HepG2 (cell line): ENCODE results near the gene PGRMC2. TPM values are rescaled to one million over a fixed set of nuclear protein-coding genes. Genes with fewer than 3 reads are reported as not detected.

Source experiments
- ATAC-seq: fragments of 200-7000 bp; cut with Tn5 transposase; 3 replicates; pipeline ENCODE4 v1.9.1; 2020; ENCODE audit warnings: mild to moderate bottlenecking, moderate library complexity
- BruUV-seq: library from RNA; stranded (reverse); fragments of 400-500 nt; replicated peaks from 2 replicates; lab custom pipeline; 2021; lab: Mats Ljungman, UMichigan
- CTCF ChIA-PET: fragments of 300-600 bp; formaldehyde crosslinking; extraction: SDS; loops from one replicate; lab custom pipeline; 2021; ENCODE audit warnings: low total read pairs, inconsistent platforms, low intra/inter-chr PET ratio; lab: Yijun Ruan, JAX
- POLR2A ChIA-PET: fragments of 350-600 bp; sonication (Branson Sonifier 250); formaldehyde crosslinking; loops from one replicate; lab custom pipeline; 2020; ENCODE audit warnings: antibody characterized with exemption, inconsistent platforms; lab: Yijun Ruan, JAX
- DNase-seq: peaks from one replicate; pipeline ENCODE4 v3.0.0-alpha.2; 2015; ENCODE audit warnings: low spot score
- FAIRE-seq: peaks from 3 replicates; lab custom pipeline; 2011; peaks lifted over from hg19 to GRCh38; lab: Jason Lieb, UNC
- H2AFZ ChIP-seq: one replicate; pipeline ENCODE4 v1.6.1; 2011; ENCODE audit warnings: low read length, inconsistent platforms
- H3K27ac ChIP-seq: fragments of 300-600 bp; 3 replicates; pipeline ENCODE4 v1.8.0; 2011; ENCODE audit warnings: mixed run types, mild to moderate bottlenecking, mixed read lengths, low read length, inconsistent platforms; ENCODE audit not compliant: insufficient read depth; ENCODE audit errors: extremely low read length
- H3K27me3 ChIP-seq, 2 experiments: fragments of 200-600 bp in 1 of 2; 2 replicates in 1 of 2; 3 replicates in 1 of 2; pipeline versions ENCODE4 v1.6.0 to v1.8.0; 2011; ENCODE audit warnings: low read length in 2 of 2, mild to moderate bottlenecking in 2 of 2, moderate library complexity in 2 of 2, inconsistent platforms in 1 of 2; ENCODE audit not compliant: insufficient read depth in 2 of 2, control insufficient read depth in 1 of 2
- H3K36me3 ChIP-seq, 2 experiments: fragments of 200-600 bp in 1 of 2; replicated peaks in 1 of 2; 2 replicates in 1 of 2; 3 replicates in 1 of 2; pipeline versions ENCODE4 v1.5.1 to v1.8.0; 2011; ENCODE audit warnings: low read length in 2 of 2, inconsistent platforms in 1 of 2; ENCODE audit not compliant: insufficient read depth in 2 of 2, control insufficient read depth in 1 of 2
- H3K4me1 ChIP-seq: 2 replicates; pipeline ENCODE4 v1.5.1; 2012; ENCODE audit warnings: low read length, inconsistent platforms; ENCODE audit not compliant: insufficient read depth
- H3K4me2 ChIP-seq: 2 replicates; pipeline ENCODE4 v1.6.0; 2011; ENCODE audit warnings: low read depth, low read length, inconsistent platforms
- H3K4me3 ChIP-seq, 3 experiments: fragments of 200-600 bp in 1 of 3; sonication (generic), shearing (Covaris generic) in 1 of 3; replicated peaks in 1 of 3; 2 replicates each; pipeline ENCODE4 v1.5.1; 2011 to 2016; ENCODE audit warnings: low read length in 3 of 3, inconsistent platforms in 2 of 3, low read depth in 2 of 3, mild to moderate bottlenecking in 2 of 3, control low read depth in 1 of 3, mixed read lengths in 1 of 3; ENCODE audit not compliant: insufficient read depth in 1 of 3
- H3K79me2 ChIP-seq: one replicate; pipeline ENCODE4 v1.6.1; 2011; ENCODE audit warnings: low read length, inconsistent platforms; ENCODE audit not compliant: insufficient read depth
- H3K9ac ChIP-seq: 2 replicates; pipeline ENCODE4 v1.6.0; 2011; ENCODE audit warnings: mild to moderate bottlenecking, low read depth, low read length, inconsistent platforms; ENCODE audit not compliant: insufficient read depth
- H3K9me3 ChIP-seq: 2 replicates; pipeline ENCODE4 v1.5.1; 2012; ENCODE audit warnings: mild to moderate bottlenecking, low read length
- H4K20me1 ChIP-seq: 2 replicates; pipeline ENCODE4 v1.6.0; 2011; ENCODE audit warnings: inconsistent platforms, mild to moderate bottlenecking, low read length, moderate library complexity; ENCODE audit not compliant: insufficient read depth
- MED13 ChIP-seq: sonication (generic); formaldehyde crosslinking; IDR thresholded peaks from 2 replicates; pipeline ENCODE4 v1.5.0; 2020; ENCODE audit warnings: missing genetic modification reagents
- MTA3 ChIP-seq: sonication (generic); formaldehyde crosslinking; IDR thresholded peaks from 2 replicates; pipeline ENCODE4 v1.4.0; 2020; ENCODE audit warnings: missing genetic modification reagents
- NFRKB ChIP-seq: fragments of 450-650 bp; IDR thresholded peaks from 2 replicates; pipeline ENCODE4 v1.6.1; 2017
- SATB2 ChIP-seq: sonication (generic); formaldehyde crosslinking; IDR thresholded peaks from 2 replicates; pipeline ENCODE4 v1.5.0; 2020; ENCODE audit warnings: missing genetic modification reagents
- ZNF234 ChIP-seq: sonication (generic); formaldehyde crosslinking; conservative IDR thresholded peaks from 2 replicates; pipeline ENCODE4 v1.5.1; 2020; ENCODE audit warnings: mild to moderate bottlenecking, missing genetic modification reagents
- ZNF572 ChIP-seq: sonication (generic); formaldehyde crosslinking; IDR thresholded peaks from 2 replicates; pipeline ENCODE4 v1.5.1; 2020; ENCODE audit warnings: mild to moderate bottlenecking, missing genetic modification reagents
- ZNF614 ChIP-seq: IDR thresholded peaks from 2 replicates; pipeline ENCODE4 v1.6.1; 2018; ENCODE audit warnings: missing biosample characterization, missing genetic modification reagents, inconsistent platforms, borderline replicate concordance
- ZNF709 ChIP-seq: sonication (generic); formaldehyde crosslinking; IDR thresholded peaks from 2 replicates; pipeline ENCODE4 v1.5.0; 2020; ENCODE audit warnings: mild to moderate bottlenecking, missing genetic modification reagents
- ZNF878 ChIP-seq: sonication (generic); formaldehyde crosslinking; IDR thresholded peaks from 2 replicates; pipeline ENCODE4 v1.8.1; 2023; ENCODE audit warnings: mild to moderate bottlenecking, missing genetic modification reagents, moderate library complexity
- whole genome bisulfite sequencing: methylation state at CpG from one replicate; pipeline ENCODE4 v1.1.6; 2017; ENCODE audit warnings: low lambda C conversion rate; 5-methylcytosine and 5-hydroxymethylcytosine counted together
- in situ Hi-C: cut with HindIII; loops from 2 replicates; pipeline ENCODE4 v1.10.0; 2017; ENCODE audit warnings: low pct_unique_long_range_greater_than_20kb; ENCODE audit not compliant: extremely low pct_ligation_motif_present
- intact Hi-C: fragments of 100-400 bp; cut with micrococcal nuclease; formaldehyde crosslinking; loops from one replicate; pipeline ENCODE4 v1.10.0; 2022; ENCODE audit not compliant: unreplicated experiment
- polyA plus RNA-seq, 8 experiments: library from polyadenylated mRNA; depleted of rRNA in 3 of 8; stranded (reverse) in 7 of 8; unstranded in 1 of 8; fragments of >200 nt; fragmentation: Illumina TruSeq in 4 of 8; extraction: Trizol in 4 of 8; gene quantifications; 2 replicates each; pipeline versions ENCODE4 v1.2.1 to v1.2.3, GENCODE V29; 2011 to 2016; ENCODE audit warnings: low read depth in 4 of 8, missing spikeins in 1 of 8, mixed read lengths in 1 of 8; ENCODE audit not compliant: insufficient read depth in 1 of 8
- total RNA-seq, 5 experiments: library from RNA; depleted of rRNA; stranded (reverse); fragments of >200 nt; fragmentation: Illumina TruSeq; extraction: Trizol; gene quantifications; 2 replicates each; pipeline ENCODE4 v1.2.3, GENCODE V29; 2016; ENCODE audit warnings: low read depth in 1 of 5
- TF ChIP-seq, protein P1 (sequence below): sonication (generic); formaldehyde crosslinking; IDR thresholded peaks from 2 replicates; pipeline ENCODE4 v1.4.0; 2020; ENCODE audit warnings: mild to moderate bottlenecking, low read depth, missing genetic modification reagents
- TF ChIP-seq, protein P2 (sequence below): sonication (generic); formaldehyde crosslinking; IDR thresholded peaks from 2 replicates; pipeline ENCODE4 v1.5.1; 2020; ENCODE audit warnings: mild to moderate bottlenecking, moderate library complexity, missing genetic modification reagents
- TF ChIP-seq, protein P3 (sequence below): sonication (generic); formaldehyde crosslinking; IDR thresholded peaks from 2 replicates; pipeline ENCODE4 v1.4.0; 2020; ENCODE audit warnings: mild to moderate bottlenecking, missing genetic modification reagents
- TF ChIP-seq, protein P4 (sequence below): sonication (generic); formaldehyde crosslinking; IDR thresholded peaks from 2 replicates; pipeline ENCODE4 v1.4.0; 2020; ENCODE audit warnings: mild to moderate bottlenecking, missing genetic modification reagents

Gene PGRMC2
- total and polyA plus RNA-seq, 2 of the 13 experiments (the other 11 are each of a cell fraction or from before 2014, with no cell fraction given) = 16.0 to 19.8 TPM

DNA sequence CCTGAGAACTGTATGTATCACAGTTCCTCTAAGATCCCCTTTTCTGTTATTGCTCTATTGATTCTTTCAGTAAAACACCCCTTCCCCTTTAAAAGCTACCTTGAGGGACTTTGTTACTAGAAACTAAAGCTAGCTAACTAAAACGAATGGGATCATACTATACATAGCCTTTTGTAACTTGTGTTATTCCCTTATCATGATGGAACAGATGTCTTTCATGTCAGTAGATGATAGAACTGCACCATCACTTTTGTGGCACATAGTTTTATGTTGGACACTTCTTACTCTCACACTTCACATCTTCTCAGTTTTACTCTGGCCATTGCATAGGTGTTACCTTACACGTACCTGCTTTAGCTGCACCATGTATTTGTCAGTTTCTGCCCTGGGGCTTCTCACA is 46.6 kb upstream of the PGRMC2 start:
- TF ChIP-seq ZNF614 (CRISPR knock-in tag) (no peak), ZNF234 (no peak), NFRKB (no peak), MTA3 (CRISPR knock-in tag) (no peak), MED13 (no peak), ZNF572 (CRISPR knock-in tag) (no peak), ZNF709 (CRISPR knock-in tag) (no peak), ZNF878 (no peak), SATB2 (CRISPR knock-in tag) (no peak)
- TF ChIP-seq, protein P1, sequence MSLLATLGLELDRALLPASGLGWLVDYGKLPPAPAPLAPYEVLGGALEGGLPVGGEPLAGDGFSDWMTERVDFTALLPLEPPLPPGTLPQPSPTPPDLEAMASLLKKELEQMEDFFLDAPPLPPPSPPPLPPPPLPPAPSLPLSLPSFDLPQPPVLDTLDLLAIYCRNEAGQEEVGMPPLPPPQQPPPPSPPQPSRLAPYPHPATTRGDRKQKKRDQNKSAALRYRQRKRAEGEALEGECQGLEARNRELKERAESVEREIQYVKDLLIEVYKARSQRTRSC (CRISPR knock-in tag) = no peak
- TF ChIP-seq, protein P2, sequence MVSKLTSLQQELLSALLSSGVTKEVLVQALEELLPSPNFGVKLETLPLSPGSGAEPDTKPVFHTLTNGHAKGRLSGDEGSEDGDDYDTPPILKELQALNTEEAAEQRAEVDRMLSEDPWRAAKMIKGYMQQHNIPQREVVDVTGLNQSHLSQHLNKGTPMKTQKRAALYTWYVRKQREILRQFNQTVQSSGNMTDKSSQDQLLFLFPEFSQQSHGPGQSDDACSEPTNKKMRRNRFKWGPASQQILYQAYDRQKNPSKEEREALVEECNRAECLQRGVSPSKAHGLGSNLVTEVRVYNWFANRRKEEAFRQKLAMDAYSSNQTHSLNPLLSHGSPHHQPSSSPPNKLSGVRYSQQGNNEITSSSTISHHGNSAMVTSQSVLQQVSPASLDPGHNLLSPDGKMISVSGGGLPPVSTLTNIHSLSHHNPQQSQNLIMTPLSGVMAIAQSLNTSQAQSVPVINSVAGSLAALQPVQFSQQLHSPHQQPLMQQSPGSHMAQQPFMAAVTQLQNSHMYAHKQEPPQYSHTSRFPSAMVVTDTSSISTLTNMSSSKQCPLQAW (CRISPR knock-in tag) = no peak
- TF ChIP-seq, protein P3, sequence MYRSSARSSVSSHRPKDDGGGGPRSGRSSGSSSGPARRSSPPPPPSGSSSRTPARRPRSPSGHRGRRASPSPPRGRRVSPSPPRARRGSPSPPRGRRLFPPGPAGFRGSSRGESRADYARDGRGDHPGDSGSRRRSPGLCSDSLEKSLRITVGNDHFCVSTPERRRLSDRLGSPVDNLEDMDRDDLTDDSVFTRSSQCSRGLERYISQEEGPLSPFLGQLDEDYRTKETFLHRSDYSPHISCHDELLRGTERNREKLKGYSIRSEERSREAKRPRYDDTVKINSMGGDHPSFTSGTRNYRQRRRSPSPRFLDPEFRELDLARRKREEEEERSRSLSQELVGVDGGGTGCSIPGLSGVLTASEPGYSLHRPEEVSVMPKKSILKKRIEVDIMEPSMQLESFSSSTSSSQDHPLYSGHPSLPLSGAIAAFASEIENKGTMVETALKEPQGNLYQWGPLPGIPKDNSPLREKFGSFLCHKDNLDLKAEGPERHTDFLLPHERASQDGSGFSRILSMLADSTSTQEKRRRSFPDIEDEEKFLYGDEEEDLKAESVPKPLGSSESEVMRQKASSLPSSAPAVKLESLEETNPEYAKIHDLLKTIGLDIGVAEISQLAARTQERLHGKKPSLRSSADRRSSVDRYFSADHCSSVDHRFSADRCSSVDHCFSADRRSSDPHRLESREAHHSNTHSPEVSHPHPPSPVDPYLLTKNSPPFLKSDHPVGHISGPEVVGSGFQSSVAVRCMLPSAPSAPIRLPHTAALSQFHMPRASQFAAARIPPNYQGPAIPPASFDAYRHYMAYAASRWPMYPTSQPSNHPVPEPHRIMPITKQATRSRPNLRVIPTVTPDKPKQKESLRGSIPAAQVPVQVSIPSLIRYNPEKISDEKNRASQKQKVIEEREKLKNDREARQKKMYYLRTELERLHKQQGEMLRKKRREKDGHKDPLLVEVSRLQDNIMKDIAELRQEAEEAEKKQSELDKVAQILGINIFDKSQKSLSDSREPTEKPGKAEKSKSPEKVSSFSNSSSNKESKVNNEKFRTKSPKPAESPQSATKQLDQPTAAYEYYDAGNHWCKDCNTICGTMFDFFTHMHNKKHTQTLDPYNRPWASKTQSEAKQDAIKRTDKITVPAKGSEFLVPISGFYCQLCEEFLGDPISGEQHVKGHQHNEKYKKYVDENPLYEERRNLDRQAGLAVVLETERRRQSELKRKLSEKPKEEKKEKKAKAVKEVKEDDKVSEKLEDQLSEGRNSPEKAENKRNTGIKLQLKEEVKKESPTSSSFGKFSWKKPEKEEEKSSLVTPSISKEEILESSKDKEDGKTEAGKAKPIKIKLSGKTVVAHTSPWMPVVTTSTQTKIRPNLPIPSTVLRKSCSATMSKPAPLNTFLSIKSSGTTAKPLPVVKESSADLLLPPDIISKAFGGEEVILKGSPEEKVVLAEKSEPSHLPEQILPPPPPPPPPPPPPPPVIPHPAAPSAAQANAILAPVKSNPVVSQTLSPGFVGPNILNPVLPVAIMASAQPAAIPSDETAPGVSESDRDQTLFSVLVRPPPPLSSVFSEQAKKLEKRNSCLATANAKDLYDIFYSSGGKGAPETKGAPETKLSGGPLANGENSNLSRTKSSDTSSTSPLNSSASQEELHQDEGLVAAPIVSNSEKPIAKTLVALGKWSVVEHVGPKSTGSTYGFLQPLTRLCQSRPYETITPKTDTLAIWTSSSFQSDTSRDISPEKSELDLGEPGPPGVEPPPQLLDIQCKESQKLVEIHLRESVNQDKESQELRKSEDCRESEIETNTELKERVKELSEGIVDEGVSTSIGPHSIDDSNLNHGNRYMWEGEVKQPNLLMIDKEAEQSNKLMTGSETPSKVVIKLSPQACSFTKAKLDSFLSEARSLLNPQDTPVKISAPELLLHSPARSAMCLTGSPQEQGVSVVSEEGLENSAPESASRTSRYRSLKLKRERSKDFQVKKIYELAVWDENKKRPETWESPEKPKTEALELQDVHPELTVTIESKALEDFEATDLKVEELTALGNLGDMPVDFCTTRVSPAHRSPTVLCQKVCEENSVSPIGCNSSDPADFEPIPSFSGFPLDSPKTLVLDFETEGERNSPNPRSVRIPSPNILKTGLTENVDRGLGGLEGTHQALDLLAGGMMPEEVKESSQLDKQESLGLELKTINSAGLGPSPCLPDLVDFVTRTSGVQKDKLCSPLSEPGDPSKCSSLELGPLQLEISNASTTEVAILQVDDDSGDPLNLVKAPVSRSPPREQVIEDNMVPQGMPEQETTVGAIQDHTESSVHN = no peak
- TF ChIP-seq, protein P4, sequence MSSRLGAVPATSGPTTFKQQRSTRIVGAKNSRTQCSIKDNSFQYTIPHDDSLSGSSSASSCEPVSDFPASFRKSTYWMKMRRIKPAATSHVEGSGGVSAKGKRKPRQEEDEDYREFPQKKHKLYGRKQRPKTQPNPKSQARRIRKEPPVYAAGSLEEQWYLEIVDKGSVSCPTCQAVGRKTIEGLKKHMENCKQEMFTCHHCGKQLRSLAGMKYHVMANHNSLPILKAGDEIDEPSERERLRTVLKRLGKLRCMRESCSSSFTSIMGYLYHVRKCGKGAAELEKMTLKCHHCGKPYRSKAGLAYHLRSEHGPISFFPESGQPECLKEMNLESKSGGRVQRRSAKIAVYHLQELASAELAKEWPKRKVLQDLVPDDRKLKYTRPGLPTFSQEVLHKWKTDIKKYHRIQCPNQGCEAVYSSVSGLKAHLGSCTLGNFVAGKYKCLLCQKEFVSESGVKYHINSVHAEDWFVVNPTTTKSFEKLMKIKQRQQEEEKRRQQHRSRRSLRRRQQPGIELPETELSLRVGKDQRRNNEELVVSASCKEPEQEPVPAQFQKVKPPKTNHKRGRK (CRISPR knock-in tag) = no peak
- POLR2A ChIA-PET = no interaction called here
- no peak for FAIRE-seq

More for the DNA sequence above, 46.6 kb upstream of the PGRMC2 start:
- H3K36me3 ChIP-seq = no peaks in the 10 kb centered on the region
- H4K20me1 ChIP-seq = no peaks in the 10 kb centered on the region
- 6% methylated on average over 2 of the region's 2 CpGs for WGBS
- no peaks in the 10 kb centered on the region for H3K4me1 ChIP-seq
- H3K27ac ChIP-seq = no peak overlapping the region
- no peak overlapping the region for H2AFZ ChIP-seq
- no peak overlapping the region for H3K9ac ChIP-seq
- no TSS peak for BruUV-seq
- H3K79me2 ChIP-seq = no peaks in the 10 kb centered on the region
- no peak overlapping the region for H3K4me3 ChIP-seq
- ATAC-seq (no peak), DNase-seq (no peak)
- in situ Hi-C loops = no loop called here
- intact Hi-C loops = no loop called here
- no peaks in the 10 kb centered on the region; a peak in 1 of 5 replicates for H3K27me3 ChIP-seq
- no peaks in the 10 kb centered on the region for H3K9me3 ChIP-seq
- no peak overlapping the region for H3K4me2 ChIP-seq
- CTCF ChIA-PET = no interaction called here
